ENCODE data around the gene CCDC88B. TPM values are rescaled to one million over a fixed set of nuclear protein-coding genes. Genes with fewer than 3 reads are reported as not detected.

Gene CCDC88B, protein sequence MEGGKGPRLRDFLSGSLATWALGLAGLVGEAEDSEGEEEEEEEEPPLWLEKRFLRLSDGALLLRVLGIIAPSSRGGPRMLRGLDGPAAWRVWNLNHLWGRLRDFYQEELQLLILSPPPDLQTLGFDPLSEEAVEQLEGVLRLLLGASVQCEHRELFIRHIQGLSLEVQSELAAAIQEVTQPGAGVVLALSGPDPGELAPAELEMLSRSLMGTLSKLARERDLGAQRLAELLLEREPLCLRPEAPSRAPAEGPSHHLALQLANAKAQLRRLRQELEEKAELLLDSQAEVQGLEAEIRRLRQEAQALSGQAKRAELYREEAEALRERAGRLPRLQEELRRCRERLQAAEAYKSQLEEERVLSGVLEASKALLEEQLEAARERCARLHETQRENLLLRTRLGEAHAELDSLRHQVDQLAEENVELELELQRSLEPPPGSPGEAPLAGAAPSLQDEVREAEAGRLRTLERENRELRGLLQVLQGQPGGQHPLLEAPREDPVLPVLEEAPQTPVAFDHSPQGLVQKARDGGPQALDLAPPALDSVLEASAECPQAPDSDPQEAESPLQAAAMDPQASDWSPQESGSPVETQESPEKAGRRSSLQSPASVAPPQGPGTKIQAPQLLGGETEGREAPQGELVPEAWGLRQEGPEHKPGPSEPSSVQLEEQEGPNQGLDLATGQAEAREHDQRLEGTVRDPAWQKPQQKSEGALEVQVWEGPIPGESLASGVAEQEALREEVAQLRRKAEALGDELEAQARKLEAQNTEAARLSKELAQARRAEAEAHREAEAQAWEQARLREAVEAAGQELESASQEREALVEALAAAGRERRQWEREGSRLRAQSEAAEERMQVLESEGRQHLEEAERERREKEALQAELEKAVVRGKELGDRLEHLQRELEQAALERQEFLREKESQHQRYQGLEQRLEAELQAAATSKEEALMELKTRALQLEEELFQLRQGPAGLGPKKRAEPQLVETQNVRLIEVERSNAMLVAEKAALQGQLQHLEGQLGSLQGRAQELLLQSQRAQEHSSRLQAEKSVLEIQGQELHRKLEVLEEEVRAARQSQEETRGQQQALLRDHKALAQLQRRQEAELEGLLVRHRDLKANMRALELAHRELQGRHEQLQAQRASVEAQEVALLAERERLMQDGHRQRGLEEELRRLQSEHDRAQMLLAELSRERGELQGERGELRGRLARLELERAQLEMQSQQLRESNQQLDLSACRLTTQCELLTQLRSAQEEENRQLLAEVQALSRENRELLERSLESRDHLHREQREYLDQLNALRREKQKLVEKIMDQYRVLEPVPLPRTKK (N-terminal part only)
- total RNA-seq (ENCODE audit: low replicate concordance), result 0.12 and 3.2 TPM in 2 replicates

DNA sequence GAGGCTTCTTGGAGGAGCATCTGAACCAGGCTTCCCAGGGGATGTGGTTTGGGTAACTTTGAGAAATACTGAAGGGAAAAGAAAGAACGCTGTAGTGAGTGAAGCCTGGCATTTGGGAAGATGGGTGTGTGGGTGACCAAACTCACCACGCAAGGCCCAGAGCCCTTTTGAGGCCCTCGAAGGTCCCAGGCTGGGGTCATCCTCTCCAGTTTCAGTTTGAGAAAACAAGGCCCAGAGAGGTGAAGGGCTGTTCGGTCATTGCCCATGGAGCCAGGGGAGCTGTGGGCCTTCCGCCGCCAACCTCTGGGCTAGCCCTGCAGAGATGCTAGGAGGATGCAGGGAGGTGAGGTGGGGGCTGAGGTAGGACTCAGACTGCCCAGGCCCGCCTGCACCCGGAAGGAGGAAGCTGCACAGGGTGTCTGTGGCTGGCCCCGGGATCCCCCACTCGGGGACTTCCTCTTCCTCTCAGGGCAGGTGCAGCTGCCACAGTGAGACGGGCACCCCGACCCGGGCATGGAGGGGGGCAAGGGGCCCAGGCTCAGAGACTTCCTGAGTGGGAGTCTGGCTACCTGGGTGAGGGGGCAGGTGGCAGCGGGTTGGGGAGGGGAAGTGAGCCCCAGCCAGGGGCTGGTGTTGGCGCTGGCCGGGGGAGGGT lies at the start of gene CCDC88B:
Gene CCDC88B, plus strand, starts transcription at position 451 of the 655 bp plus-strand sequence. Its CDS starts 63 bp downstream, at position 514.

DNA sequence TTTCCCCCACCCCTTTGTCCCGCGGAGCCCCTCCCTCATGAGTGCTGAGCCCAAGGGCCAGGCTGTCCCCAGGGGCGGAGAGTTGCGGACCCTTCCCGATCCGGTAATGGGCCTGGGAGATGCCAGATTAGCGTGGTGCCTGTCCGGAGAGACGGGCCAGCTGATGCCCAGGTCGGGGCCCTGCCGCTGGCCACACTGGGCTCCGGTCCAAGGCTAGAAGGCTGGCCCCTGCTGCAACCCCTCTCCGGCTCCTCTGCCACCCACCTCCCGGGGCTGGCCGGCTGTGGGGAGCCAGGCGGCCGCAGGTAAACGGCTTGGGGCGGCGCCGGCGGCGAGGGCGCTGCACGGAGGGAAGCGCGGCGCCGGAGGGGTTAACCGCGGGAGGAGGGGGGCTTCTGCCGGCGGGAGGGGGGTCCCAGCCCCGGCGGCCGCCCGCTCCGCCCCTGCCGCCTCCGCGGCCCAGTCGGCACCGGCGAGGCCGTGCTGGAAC lies 48.7 kb upstream of the CCDC88B start, which contains the start of gene KCNK4:
Gene KCNK4, plus strand, starts transcription at position 41 of the 490 bp plus-strand sequence. CDS start 1,717 bp downstream, outside the sequence.

DNA sequence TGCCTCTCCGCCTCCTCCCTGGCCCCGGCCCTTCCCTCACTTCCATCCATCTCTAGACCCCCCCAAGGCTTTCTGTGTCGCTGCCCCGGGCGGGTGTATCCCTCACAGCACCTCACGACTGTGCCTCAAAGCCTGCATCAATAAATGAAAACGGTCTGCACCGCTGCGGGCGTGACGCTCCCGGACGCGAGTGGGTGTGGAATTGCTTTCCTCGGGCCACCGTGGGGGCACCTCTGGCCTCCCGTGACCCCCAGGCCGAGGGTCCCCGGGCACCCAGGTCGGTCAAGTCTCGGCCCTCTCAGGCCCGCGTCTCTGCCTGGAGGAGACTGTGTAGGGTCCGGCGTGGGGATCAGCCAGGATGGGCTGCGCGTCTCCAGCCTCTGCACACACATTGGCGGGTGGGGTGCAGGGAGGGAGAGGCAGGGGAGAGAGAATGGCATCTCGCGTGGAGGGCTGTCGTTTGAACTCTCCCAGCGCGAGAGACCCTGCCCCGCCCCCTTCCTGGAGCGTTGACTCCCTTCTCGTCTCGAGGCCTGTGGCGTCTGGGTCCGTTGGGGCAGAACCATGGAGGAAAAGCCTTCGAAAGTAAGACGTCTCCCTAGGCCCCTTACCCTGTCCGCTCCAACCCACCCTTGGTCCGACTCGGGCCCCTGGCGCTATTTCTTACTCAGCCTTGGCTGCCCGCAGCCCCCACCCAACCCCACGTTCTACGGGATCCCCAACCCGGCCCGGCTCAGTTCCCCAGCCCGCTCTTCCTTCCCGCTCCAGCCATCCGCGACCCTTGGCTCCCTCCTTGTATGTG lies 40.0 kb upstream of the CCDC88B start, which contains the start of gene CATSPERZ:
Gene CATSPERZ, plus strand, starts transcription at position 512 of the 802 bp plus-strand sequence. Its CDS starts 53 bp downstream, at position 565.

DNA sequence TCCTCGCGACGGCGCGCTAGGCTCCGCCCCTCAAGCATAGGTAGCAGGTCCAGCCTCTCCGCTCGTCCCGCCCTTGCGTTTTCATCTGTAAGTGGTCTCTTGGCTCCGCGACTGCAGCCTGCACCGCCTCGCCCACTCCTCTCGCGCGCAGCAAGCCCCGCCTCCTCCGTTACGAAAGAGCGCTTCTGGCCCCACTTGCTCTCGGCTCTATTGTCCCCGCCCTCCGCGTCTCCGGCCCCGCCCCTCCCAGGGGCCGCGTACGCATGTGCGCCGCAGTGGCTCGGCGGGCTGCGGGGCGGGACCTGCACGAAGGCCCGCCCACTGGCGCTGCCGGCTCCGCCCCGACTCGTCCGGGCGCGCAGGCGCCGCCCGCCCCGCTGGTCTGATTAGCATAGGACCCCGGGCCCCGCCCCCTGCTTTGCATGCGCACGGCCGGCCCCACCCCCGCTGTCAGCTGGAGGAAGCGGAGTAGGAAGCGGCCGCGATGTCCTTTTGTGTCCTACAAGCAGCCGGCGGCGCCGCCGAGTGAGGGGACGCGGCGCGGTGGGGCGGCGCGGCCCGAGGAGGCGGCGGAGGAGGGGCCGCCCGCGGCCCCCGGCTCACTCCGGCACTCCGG lies 34.8 kb upstream of the CCDC88B start, which contains the start of gene ESRRA:
Gene ESRRA, plus strand, starts transcription at position 450 of the 616 bp plus-strand sequence. CDS start 1,656 bp downstream, outside the sequence.

DNA sequence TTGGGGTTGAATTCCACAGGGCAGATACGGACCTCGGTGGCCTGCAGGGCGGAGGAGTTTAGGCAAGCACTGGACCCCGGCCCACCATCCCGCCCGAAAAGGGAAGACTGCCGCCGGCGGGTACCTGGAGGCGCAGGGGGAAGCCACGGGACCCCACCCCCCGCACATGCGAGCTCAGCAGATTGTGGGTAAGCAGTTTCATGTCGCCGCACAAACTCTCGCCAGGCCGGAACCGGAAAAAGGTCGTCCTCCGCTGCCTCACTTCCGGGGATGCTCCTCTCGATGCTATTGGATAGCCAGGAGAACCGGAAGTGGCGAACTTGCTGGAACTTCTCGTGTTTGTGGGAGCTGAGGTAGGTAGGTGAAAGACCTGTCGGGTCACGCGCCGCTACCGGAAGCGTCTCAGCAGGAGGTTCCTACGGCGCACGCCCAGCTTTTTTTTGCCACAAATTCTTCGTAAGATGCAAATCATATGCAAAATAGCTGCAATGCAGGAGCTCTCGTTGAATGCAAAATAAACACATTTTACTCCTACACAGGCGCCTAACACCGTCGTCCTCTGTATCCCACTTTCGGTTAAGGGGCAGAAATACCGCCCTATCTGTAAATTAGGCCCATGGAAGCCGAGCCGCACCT lies 22.6 kb upstream of the CCDC88B start, which contains the start of gene TRMT112:
Gene TRMT112, minus strand, starts transcription at position 235 of the 636 bp plus-strand sequence. Its CDS starts 33 bp downstream, at position 202.

DNA sequence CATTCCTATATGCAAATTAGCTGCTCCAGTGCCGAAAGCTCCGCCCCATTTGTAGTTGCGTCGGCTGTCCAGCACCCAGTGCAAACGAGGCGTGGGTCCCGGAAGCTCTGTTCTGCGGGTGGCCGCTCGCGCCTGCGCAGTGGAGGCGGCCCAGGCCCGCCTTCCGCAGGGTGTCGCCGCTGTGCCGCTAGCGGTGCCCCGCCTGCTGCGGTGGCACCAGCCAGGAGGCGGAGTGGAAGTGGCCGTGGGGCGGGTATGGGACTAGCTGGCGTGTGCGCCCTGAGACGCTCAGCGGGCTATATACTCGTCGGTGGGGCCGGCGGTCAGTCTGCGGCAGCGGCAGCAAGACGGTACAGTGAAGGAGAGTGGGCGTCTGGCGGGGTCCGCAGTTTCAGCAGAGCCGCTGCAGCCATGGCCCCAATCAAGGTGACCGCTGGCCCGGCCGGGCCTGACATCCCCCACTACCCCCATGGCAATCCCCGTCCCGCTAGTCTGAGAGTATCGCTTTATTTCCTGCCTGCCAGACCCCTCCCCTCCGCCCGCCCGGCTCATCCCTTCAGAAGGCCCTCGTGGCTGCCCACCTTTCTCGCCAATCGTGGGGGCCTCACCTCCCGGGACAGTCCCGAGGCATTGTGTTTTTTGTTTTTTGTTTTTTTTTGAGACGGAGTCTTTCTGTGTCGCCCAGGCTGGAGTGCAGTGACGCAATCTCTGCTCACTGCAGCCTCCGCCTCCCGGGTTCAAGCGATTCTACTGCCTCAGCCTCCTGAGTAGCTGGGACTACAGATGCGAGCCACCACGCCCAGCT lies 21.8 kb upstream of the CCDC88B start, which contains the start of gene PRDX5:
Gene PRDX5, plus strand, starts transcription at position 161 of the 805 bp plus-strand sequence. Its CDS starts 95 bp downstream, at position 256.

DNA sequence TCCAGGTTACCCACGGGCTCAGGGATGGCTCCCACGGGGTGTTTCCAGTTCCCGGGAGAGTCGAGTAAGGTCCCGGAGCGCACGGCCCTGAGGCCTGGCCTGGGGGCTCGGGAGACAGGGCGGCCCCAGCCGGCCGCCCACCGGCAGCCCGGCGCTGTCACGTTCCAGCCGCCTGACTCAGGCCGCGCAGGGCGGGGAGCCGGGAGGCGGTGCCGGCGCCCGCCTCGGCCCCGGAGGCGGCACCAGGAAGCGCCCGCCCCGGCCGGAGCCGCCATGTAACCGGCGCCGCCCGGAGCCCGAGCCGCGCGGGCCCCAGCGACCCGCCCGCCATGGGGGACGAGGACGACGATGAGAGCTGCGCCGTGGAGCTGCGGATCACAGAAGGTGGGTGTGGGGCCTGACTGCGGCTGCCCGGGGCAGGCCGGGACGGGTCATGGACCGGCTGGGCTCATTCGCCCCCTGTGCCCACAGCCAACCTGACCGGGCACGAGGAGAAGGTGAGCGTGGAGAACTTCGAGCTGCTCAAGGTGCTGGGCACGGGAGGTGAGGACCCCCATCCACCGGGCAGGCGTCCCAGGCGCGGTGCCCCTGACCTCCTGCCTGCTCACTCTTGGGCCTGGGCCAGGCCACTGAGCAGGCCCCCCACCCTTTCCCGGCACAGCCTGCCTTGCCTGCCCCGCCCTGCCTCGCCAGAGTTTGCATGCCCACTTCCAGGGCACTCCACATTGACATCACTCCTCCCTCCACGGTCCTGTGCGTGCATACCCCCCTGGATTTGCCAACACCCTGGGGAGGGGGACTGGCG lies 19.1 kb downstream of the CCDC88B start, which contains the start of gene RPS6KA4:
Gene RPS6KA4, plus strand, starts transcription at position 256 of the 805 bp plus-strand sequence. Its CDS starts 74 bp downstream, at position 330.

Other genes with a start within 250 kb of the CCDC88B start
- 24.5 and 25.4 TPM in 2 replicates for gene MACROD1, start 174.1 kb upstream of the CCDC88B start, total RNA-seq (ENCODE audit: low replicate concordance)
- gene STIP1, start 154.0 kb upstream of the CCDC88B start, total RNA-seq (ENCODE audit: low replicate concordance), result 162 and 280 TPM in 2 replicates
- 8.0 and 10.7 TPM in 2 replicates for gene FERMT3, start 133.5 kb upstream of the CCDC88B start, total RNA-seq (ENCODE audit: low replicate concordance)
- 32.9 and 42.8 TPM in 2 replicates for gene TRPT1, start 114.0 kb upstream of the CCDC88B start, total RNA-seq (ENCODE audit: low replicate concordance)
- 34.6 and 72.8 TPM in 2 replicates for gene NUDT22, start 113.9 kb upstream of the CCDC88B start, total RNA-seq (ENCODE audit: low replicate concordance)
- gene DNAJC4, start 109.7 kb upstream of the CCDC88B start, total RNA-seq (ENCODE audit: low replicate concordance), result 11.7 and 12.6 TPM in 2 replicates
- gene VEGFB, start 105.6 kb upstream of the CCDC88B start, total RNA-seq (ENCODE audit: low replicate concordance), result 20.7 and 23.5 TPM in 2 replicates
- 67.4 and 90.4 TPM in 2 replicates for gene FKBP2, start 99.1 kb upstream of the CCDC88B start, total RNA-seq (ENCODE audit: low replicate concordance)
- gene PPP1R14B, start 93.3 kb upstream of the CCDC88B start, total RNA-seq (ENCODE audit: low replicate concordance), result 114 and 363 TPM in 2 replicates
- gene PLCB3, start 88.7 kb upstream of the CCDC88B start, total RNA-seq (ENCODE audit: low replicate concordance), result 43.6 and 50.0 TPM in 2 replicates
- gene BAD, start 55.5 kb upstream of the CCDC88B start, total RNA-seq (ENCODE audit: low replicate concordance), result 26.3 and 79.5 TPM in 2 replicates
- 6.9 and 7.1 TPM in 2 replicates for gene GPR137, start 54.4 kb upstream of the CCDC88B start, total RNA-seq (ENCODE audit: low replicate concordance)
- gene KCNK4, start 48.9 kb upstream of the CCDC88B start, total RNA-seq (ENCODE audit: low replicate concordance), result not detected in 2 replicates
- 0.15 and 0.23 TPM in 2 replicates for gene CATSPERZ, start 39.8 kb upstream of the CCDC88B start, total RNA-seq (ENCODE audit: low replicate concordance)
- 22.8 and 29.8 TPM in 2 replicates for gene ESRRA, start 34.7 kb upstream of the CCDC88B start, total RNA-seq (ENCODE audit: low replicate concordance)
- gene TRMT112, start 22.6 kb upstream of the CCDC88B start, total RNA-seq (ENCODE audit: low replicate concordance), result 244 and 288 TPM in 2 replicates
- 378 and 390 TPM in 2 replicates for gene PRDX5, start 22.1 kb upstream of the CCDC88B start, total RNA-seq (ENCODE audit: low replicate concordance)
- gene RPS6KA4, start 19.0 kb downstream of the CCDC88B start, total RNA-seq (ENCODE audit: low replicate concordance), result 39.3 and 51.6 TPM in 2 replicates
- gene SLC22A11, start 215.7 kb downstream of the CCDC88B start, total RNA-seq (ENCODE audit: low replicate concordance), result not detected in 2 replicates